ENCODE data around the gene KRT39. TPM values are rescaled to one million over a fixed set of nuclear protein-coding genes. Genes with fewer than 3 reads are reported as not detected.

Gene KRT39
- total RNA-seq, 4 donors from 2014 or later = not detected

DNA sequence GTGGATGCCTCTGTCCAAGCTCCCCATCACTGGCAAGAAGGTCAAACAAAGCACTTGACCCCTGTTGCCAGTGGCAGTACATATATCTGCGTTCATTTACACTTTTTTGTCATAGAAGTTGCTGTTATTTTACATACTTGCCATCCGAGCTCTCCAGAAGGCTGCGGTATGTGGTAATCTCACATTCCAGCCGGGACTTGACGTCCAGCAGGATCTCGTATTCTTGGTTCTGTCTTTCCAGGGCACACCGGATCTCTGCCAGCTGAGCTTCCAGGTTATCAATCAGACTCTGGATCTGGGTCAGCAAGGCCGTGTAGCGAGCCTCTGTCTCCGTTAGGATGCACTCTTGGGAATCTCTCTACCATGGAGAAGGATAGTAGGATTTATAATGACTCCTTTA, 6.6 kb downstream of the KRT39 start:
- Histone ChIP-seq H3K27me3 (no peaks in the 10 kb centered on the region), H3K9me3 (no peaks in the 10 kb centered on the region), H3K27ac (no peak overlapping the region), H3K4me3 (no peak overlapping the region), H3K4me1 (no peaks in the 10 kb centered on the region), H3K36me3 (no peaks in the 10 kb centered on the region)
- ATAC-seq = no peak
- intact Hi-C loops (cut with DNase I; ENCODE audit: low total_unique reads) = no loop called here
- no peak for DNase-seq
- TF ChIP-seq POLR2A (IDR thresholded peaks at IDR 0.05) = no peak
- TF ChIP-seq, protein P1, sequence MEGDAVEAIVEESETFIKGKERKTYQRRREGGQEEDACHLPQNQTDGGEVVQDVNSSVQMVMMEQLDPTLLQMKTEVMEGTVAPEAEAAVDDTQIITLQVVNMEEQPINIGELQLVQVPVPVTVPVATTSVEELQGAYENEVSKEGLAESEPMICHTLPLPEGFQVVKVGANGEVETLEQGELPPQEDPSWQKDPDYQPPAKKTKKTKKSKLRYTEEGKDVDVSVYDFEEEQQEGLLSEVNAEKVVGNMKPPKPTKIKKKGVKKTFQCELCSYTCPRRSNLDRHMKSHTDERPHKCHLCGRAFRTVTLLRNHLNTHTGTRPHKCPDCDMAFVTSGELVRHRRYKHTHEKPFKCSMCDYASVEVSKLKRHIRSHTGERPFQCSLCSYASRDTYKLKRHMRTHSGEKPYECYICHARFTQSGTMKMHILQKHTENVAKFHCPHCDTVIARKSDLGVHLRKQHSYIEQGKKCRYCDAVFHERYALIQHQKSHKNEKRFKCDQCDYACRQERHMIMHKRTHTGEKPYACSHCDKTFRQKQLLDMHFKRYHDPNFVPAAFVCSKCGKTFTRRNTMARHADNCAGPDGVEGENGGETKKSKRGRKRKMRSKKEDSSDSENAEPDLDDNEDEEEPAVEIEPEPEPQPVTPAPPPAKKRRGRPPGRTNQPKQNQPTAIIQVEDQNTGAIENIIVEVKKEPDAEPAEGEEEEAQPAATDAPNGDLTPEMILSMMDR (IDR thresholded peaks at IDR 0.05 in 4 of 5, conservative IDR thresholded peaks at IDR 0.05 in 1 of 5) = no peak
- in situ Hi-C loops (cut with MboI; ENCODE audit: low sequenced_read_pairs in 4 of 4) = loop anchor here in 2 of 4 donors (25.0 kb wide), 2 partner anchors 98 to 102 kb away; partner anchors contain the start of genes KRT12 (in 1 of the 2), KRTAP2-2 (in 1 of the 2), KRTAP2-3 (in 1 of the 2) and KRTAP2-4 (in 1 of the 2)

DNA sequence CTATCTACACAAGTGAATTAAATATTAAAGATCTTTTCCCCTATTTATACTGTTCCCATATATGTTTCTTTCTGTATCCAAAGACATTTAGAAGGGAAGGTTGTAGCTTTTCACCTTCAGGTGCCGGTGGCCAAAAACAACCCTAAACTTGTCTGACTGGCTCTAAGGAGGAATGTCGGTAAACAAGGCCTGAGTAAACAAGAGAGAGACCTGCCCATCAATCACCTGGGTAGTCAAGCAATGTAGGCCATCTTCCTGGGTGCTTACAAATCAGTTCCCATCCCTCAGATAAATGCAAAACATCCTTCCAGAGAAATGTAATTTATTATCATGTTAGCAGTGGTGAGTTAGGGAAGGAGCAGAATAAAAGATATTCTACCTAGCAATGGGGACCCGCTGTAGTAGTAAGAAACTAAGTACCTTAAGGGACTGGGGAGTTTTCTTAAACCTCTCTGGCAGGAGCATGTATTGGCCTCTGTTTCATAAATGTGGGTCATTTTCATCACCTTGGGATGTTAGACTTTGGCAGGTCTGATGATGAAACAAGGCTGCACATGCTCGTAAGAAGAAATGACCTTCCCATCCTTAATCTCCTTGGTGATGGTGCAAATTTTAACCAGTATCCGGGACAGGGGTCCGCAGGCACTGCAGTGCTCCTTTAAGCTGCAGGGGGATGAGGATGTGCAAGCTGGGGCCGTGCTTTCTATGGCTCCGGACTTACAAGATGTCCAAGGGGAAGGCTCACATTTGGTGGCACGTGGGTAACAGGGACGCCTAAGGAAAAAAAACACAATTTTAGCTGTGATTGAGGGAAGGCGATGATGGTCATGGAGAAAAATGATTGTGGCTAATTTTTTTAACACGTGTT, 8.4 kb downstream of the KRT39 start:
- TF ChIP-seq, protein P1 (IDR thresholded peaks at IDR 0.05 in 4 of 5, conservative IDR thresholded peaks at IDR 0.05 in 1 of 5) = no peak
- no peak for TF ChIP-seq POLR2A (IDR thresholded peaks at IDR 0.05)
- DNase-seq (no peak), ATAC-seq (no peak)
- intact Hi-C loops (cut with DNase I; ENCODE audit: low total_unique reads) (no loop called here), in situ Hi-C loops (cut with MboI; ENCODE audit: low sequenced_read_pairs in 4 of 4) (loop anchor here in 2 of 4 donors (25.0 kb wide), 2 partner anchors 96 to 104 kb away; partner anchors contain the start of genes KRT12 (in 1 of the 2), KRTAP2-2 (in 1 of the 2), KRTAP2-3 (in 1 of the 2) and KRTAP2-4 (in 1 of the 2))
- no peak overlapping the region for H3K27ac ChIP-seq
- no peaks in the 10 kb centered on the region for H3K36me3 ChIP-seq
- no peak overlapping the region for H3K4me3 ChIP-seq
- H3K27me3 ChIP-seq = no peaks in the 10 kb centered on the region
- H3K4me1 ChIP-seq = peaks cover 0 to under 1% of the 10 kb centered on the region in 2 donors
- H3K9me3 ChIP-seq = no peaks in the 10 kb centered on the region

DNA sequence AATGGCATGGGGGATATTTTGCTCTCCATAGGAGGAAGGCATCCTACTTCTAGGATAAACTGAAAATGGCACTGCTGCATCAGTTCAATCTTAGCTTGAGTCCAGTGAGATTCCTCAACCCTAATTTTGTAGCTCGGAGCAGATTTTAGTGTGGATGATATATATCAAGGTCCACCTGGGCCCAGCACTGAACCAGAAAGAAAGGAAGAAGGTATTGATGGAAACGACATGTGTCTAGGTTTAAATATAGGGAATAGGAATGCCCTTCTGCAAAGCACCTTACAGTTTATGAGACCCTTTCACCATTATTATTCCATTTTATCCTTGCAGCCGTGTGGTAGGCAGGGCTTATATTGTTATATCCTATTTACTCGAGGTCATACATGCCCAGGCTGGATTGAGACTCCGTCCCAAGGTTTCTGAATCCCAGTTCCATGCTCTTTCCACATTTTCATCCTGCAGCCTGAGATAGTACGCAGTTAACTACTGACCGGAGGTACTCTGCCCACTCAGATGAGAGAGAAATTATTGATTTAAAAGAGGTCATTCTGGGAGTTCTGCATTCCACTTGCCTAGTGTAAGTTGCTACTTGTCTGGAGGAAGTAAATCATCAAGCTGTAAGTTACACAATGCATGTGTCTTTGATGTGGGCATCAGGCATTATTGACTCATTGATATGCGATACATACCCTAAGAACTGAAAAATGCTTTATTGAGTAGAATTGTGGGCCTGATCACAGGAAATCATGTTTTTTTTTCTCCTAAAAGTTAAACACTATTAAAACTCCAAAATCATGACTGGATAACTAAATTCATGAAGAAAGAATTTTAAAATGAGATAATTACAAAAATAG, 10.1 kb downstream of the KRT39 start:
- Histone ChIP-seq H3K27ac (no peak overlapping the region), H3K9me3 (no peaks in the 10 kb centered on the region), H3K36me3 (no peaks in the 10 kb centered on the region), H3K4me3 (no peak overlapping the region), H3K4me1 (peaks cover 10 to 13% of the 10 kb centered on the region in 2 donors), H3K27me3 (no peaks in the 10 kb centered on the region)
- intact Hi-C loops (cut with DNase I; ENCODE audit: low total_unique reads) (no loop called here), in situ Hi-C loops (cut with MboI; ENCODE audit: low sequenced_read_pairs in 4 of 4) (loop anchor here in 2 of 4 donors (25.0 kb wide), 2 partner anchors 94 to 106 kb away; partner anchors contain the start of genes KRT12 (in 1 of the 2), KRTAP2-2 (in 1 of the 2), KRTAP2-3 (in 1 of the 2) and KRTAP2-4 (in 1 of the 2))
- no peak for TF ChIP-seq POLR2A (IDR thresholded peaks at IDR 0.05)
- TF ChIP-seq, protein P1 (IDR thresholded peaks at IDR 0.05 in 4 of 5, conservative IDR thresholded peaks at IDR 0.05 in 1 of 5) = no peak
- ATAC-seq (no peak), DNase-seq (no peak)

DNA sequence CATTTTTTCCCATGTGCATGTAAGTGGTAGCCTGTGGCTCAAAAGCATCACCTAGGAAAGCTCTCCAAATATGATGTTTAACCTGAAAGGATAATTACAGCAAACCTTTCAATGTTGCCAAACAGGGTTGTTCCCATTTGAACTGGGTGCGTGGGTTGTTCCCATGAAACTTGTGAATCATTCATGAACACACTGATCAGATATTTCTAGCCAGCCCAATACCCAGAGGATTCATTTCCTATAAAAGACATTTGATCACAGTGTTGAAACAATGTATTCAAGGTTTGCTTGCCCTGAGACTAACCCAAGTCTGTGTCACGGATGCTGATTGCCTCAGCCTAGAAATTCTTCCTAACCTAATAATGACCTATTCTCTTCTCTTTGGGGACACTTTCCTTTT, 12.9 kb downstream of the KRT39 start:
- in situ Hi-C loops (cut with MboI; ENCODE audit: low sequenced_read_pairs in 4 of 4) = loop anchor here in 2 of 4 donors (25.0 kb wide), 2 partner anchors 92 to 108 kb away; partner anchors contain the start of genes KRT12 (in 1 of the 2), KRTAP2-2 (in 1 of the 2), KRTAP2-3 (in 1 of the 2) and KRTAP2-4 (in 1 of the 2)
- H3K36me3 ChIP-seq = no peaks in the 10 kb centered on the region
- no peak for ATAC-seq
- intact Hi-C loops (cut with DNase I; ENCODE audit: low total_unique reads) = loop anchor here (2.0 to 5.0 kb wide), 2 partner anchors 27 to 42 kb away; no protein-coding TSS in a partner anchor
- peaks cover 13 to 14% of the 10 kb centered on the region in 2 donors for H3K4me1 ChIP-seq
- peaks cover 0 to 7% (median 3%) of the 10 kb centered on the region in 3 donors for H3K27me3 ChIP-seq
- no peak overlapping the region for H3K4me3 ChIP-seq
- H3K27ac ChIP-seq = no peak overlapping the region
- DNase-seq = no peak
- TF ChIP-seq POLR2A (IDR thresholded peaks at IDR 0.05) = no peak
- TF ChIP-seq, protein P1 (IDR thresholded peaks at IDR 0.05 in 4 of 5, conservative IDR thresholded peaks at IDR 0.05 in 1 of 5) = no peak
- H3K9me3 ChIP-seq = no peaks in the 10 kb centered on the region
